ENCODE measurements around the gene CCNE1. TPM values are rescaled to one million over a fixed set of nuclear protein-coding genes. Genes with fewer than 3 reads are reported as not detected.

Gene CCNE1
- total RNA-seq, 1 experiment from 2014 or later, result 26.4 TPM

DNA sequence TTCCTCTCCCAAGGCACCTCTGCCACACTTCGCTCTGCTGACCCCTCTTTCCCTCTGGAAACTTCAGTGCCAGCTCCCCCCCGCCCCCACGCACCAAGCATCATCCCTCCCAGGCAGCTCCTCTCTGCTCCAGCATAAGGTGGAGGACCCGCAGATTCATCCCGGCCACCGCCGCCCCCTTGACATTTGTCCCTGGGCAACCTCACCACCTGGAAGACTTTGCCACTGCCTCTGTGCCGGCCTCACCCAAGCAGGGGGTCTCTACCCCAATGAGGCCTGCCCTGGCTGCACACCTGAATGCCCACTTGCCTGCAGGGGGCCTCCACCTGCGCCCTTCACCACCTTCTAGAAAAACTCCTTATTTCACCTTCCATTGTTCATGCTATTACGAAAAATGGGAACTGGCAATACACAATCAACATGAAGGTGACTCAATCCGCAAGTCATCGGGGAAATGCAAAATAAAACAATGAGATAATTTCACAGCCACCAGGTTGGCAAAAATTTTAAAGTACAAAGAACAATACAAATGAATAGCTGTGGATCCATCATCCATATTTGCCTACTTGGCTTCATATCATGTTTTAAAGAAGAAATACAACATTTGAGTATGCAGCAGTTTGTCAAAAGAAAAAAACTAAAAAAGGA lies 21.9 kb downstream of the CCNE1 start:
- H3K27me3 ChIP-seq (ENCODE audit: control insufficient read depth, insufficient read depth, low read length), result no peaks in the 10 kb centered on the region
- intact Hi-C loops (cut with micrococcal nuclease; ENCODE audit: unreplicated experiment), result no loop called here
- H3K27ac ChIP-seq (ENCODE audit: low read length), result no peak overlapping the region
- no peaks in the 10 kb centered on the region for H3K9me3 ChIP-seq (ENCODE audit: control insufficient read depth, insufficient read depth, low read depth, low read length)
- H3K4me1 ChIP-seq (ENCODE audit: control insufficient read depth, insufficient read depth, low read length), result 0 out of 2 replicates have a peak, but pooled peaks cover 3% of the 10 kb centered on the region
- ATAC-seq (no peak), DNase-seq (ENCODE audit: low read depth, low spot score) (no peak)
- TF ChIP-seq TCF7L2 (IDR thresholded peaks at IDR 0.05; ENCODE audit: low read depth, low read length), result no peak
- TF ChIP-seq, protein P1, sequence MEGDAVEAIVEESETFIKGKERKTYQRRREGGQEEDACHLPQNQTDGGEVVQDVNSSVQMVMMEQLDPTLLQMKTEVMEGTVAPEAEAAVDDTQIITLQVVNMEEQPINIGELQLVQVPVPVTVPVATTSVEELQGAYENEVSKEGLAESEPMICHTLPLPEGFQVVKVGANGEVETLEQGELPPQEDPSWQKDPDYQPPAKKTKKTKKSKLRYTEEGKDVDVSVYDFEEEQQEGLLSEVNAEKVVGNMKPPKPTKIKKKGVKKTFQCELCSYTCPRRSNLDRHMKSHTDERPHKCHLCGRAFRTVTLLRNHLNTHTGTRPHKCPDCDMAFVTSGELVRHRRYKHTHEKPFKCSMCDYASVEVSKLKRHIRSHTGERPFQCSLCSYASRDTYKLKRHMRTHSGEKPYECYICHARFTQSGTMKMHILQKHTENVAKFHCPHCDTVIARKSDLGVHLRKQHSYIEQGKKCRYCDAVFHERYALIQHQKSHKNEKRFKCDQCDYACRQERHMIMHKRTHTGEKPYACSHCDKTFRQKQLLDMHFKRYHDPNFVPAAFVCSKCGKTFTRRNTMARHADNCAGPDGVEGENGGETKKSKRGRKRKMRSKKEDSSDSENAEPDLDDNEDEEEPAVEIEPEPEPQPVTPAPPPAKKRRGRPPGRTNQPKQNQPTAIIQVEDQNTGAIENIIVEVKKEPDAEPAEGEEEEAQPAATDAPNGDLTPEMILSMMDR (IDR thresholded peaks at IDR 0.05), result no peak
- CTCF ChIA-PET, result no interaction called here
- H3K36me3 ChIP-seq (ENCODE audit: control insufficient read depth, insufficient read depth, low read length), result no peaks in the 10 kb centered on the region
- POLR2A ChIA-PET, result no interaction called here
- BruUV-seq (replicated peaks), result no TSS peak
- in situ Hi-C loops (cut with HindIII; ENCODE audit: low pct_unique_long_range_greater_than_20kb, low sequenced_read_pairs), result no loop called here
- no peak overlapping the region for H3K4me3 ChIP-seq (ENCODE audit: low read depth in 2 of 2, low read length in 2 of 2)

DNA sequence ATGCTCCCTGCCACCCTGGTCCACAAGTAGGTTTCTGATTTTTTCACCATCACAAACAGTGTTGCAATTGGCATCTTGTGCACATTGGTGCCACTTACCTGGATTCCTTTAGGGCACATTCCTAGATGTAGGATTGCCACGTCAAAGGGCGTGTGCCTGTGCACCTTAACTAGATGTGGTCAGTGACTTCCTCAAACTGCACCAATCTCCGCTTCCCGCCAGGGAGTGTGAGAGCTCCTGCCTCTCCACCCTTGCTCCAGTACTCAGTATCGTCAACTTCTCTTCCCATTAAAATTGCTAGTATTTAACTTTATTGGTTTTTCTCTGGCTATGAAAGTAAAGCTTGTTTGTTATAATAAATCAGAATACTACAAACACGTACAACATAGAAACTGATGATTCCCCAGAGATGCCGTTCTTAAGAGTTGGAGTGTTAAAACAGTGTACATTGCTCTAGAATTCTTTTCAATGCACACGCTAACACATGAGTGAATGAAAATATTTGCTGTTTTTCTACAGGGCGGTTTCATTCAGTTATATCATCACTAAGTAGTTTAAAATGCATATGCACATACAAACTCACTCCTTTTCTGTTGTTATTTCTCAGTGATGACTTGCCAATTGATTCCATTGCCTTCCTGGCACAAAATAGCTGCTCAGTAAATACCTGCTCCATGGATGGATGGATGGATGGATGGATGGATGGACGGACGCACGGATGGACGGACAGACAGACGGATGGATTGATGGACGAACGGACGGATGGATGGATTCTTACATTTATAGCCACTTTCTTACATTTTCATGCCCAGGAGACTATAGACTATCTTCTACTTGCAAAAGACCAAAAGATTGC lies 23.4 kb downstream of the CCNE1 start:
- Histone ChIP-seq H3K27ac (ENCODE audit: low read length) (no peak overlapping the region), H3K27me3 (ENCODE audit: control insufficient read depth, insufficient read depth, low read length) (no peaks in the 10 kb centered on the region), H3K36me3 (ENCODE audit: control insufficient read depth, insufficient read depth, low read length) (no peaks in the 10 kb centered on the region), H3K9me3 (ENCODE audit: control insufficient read depth, insufficient read depth, low read depth, low read length) (no peaks in the 10 kb centered on the region), H3K4me1 (ENCODE audit: control insufficient read depth, insufficient read depth, low read length) (0 out of 2 replicates have a peak, but pooled peaks cover 3% of the 10 kb centered on the region), H3K4me3 (ENCODE audit: low read depth in 2 of 2, low read length in 2 of 2) (no peak overlapping the region)
- intact Hi-C loops (cut with micrococcal nuclease; ENCODE audit: unreplicated experiment) (no loop called here), in situ Hi-C loops (cut with HindIII; ENCODE audit: low pct_unique_long_range_greater_than_20kb, low sequenced_read_pairs) (no loop called here)
- no TSS peak for BruUV-seq (replicated peaks)
- ChIA-PET CTCF (interaction anchor here (0.7 kb wide), 1 partner anchor 41 kb away, joined by 4 read pairs; no protein-coding TSS in a partner anchor), POLR2A (no interaction called here)
- TF ChIP-seq, protein P1 (IDR thresholded peaks at IDR 0.05), result no peak
- no peak for TF ChIP-seq TCF7L2 (IDR thresholded peaks at IDR 0.05; ENCODE audit: low read depth, low read length)
- no peak for TF ChIP-seq POLR2AphosphoS5 (IDR thresholded peaks at IDR 0.05; ENCODE audit: low read depth, low read length)
- TF ChIP-seq REST (IDR thresholded peaks at IDR 0.05; ENCODE audit: insufficient read depth in 1 of 2, low read depth in 2 of 2, low read length in 1 of 2), result no peak
- TF ChIP-seq SIN3A (IDR thresholded peaks at IDR 0.05; ENCODE audit: borderline replicate concordance, insufficient read depth, low read depth, low read length), result no peak
- ATAC-seq (no peak), DNase-seq (ENCODE audit: low read depth, low spot score) (no peak)
